AG09309 (cell line): ENCODE data around the gene FAM168B.
"Not testable (repeated sequence)": the region's sequence is repeated elsewhere in the genome, so short reads cannot be mapped to it uniquely, and the experiment has no call there.

Experiments used
- DNase-seq: peaks from one replicate; pipeline ENCODE4 v3.0.0-alpha.2; 2010; ENCODE audit warnings: low read depth
- H3K4me3 ChIP-seq: 2 replicates; pipeline ENCODE4 v1.5.1; 2011; ENCODE audit warnings: mild to moderate bottlenecking, low read depth, low read length, moderate library complexity; ENCODE audit not compliant: control insufficient read depth
- TF ChIP-seq, protein P1 (sequence below): IDR thresholded peaks from 2 replicates; pipeline ENCODE4 v1.5.1; 2011; ENCODE audit warnings: mild to moderate bottlenecking, low read depth, low read length, inconsistent platforms; ENCODE audit not compliant: insufficient read depth, control insufficient read depth; ENCODE audit errors: missing control alignments

The FAM168B gene

DNA sequence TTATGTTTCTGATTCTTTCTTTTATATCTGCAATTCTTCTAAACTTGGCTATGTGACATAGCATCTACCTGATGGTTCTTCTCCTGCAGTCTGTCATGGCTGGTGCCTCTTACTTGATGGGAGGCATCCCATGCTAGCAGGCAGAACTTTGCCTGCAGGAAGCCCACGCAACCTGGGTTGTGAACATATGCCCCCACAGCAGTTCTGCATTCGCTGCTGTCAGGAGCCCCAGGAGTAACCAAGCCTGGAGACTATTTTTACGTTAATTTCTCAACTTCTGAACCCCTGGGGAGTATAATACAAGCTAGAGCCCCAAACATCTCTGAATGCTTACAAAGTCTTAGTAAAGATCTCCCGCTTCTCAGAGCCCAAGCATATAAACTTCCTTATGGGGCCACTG is 12.1 kb downstream of the FAM168B start:
- H3K4me3 ChIP-seq, result no peak overlapping the region
- no peak for DNase-seq
- TF ChIP-seq, protein P1, sequence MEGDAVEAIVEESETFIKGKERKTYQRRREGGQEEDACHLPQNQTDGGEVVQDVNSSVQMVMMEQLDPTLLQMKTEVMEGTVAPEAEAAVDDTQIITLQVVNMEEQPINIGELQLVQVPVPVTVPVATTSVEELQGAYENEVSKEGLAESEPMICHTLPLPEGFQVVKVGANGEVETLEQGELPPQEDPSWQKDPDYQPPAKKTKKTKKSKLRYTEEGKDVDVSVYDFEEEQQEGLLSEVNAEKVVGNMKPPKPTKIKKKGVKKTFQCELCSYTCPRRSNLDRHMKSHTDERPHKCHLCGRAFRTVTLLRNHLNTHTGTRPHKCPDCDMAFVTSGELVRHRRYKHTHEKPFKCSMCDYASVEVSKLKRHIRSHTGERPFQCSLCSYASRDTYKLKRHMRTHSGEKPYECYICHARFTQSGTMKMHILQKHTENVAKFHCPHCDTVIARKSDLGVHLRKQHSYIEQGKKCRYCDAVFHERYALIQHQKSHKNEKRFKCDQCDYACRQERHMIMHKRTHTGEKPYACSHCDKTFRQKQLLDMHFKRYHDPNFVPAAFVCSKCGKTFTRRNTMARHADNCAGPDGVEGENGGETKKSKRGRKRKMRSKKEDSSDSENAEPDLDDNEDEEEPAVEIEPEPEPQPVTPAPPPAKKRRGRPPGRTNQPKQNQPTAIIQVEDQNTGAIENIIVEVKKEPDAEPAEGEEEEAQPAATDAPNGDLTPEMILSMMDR, result no peak

DNA sequence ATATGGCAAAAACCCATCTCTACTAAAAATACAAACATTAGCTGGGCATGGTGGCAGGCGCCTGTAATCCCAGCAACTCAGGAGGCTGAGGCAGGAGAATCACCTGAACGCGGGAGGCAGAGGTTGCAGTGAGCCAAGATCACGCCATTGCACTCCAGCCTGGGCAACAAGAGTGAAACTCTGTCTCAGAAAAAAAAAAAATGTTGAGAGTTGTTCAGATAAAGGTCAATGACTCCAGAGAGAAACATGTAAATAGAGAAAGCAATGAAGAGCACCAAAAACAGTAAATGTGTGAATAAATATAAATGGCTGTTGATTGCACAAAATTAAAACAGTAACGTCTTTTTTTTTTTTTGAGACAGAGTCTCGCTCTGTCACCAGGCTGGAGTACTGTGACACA is 13.3 kb downstream of the FAM168B start:
- not testable (repeated sequence) for H3K4me3 ChIP-seq, DNase-seq

DNA sequence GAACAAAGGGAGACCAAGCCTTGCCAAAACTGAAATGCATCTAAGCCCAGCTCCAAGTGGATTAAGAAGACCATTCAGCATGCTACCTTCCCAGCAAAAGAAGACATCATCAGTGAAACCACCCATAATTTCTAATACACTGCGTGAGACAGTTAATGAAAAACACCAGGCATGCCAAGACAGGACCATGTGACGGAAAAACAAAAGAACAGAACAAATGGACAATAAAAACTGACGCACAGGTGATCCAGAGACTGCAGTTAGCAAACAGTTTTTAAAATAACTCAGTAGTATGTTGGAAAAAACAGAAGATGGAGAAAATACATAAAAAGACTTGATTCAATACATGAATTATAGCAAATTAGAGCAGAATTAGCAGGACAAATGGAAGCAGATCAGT is 15.3 kb downstream of the FAM168B start:
- no peak overlapping the region for H3K4me3 ChIP-seq
- TF ChIP-seq, protein P1, result no peak
- DNase-seq, result no peak

DNA sequence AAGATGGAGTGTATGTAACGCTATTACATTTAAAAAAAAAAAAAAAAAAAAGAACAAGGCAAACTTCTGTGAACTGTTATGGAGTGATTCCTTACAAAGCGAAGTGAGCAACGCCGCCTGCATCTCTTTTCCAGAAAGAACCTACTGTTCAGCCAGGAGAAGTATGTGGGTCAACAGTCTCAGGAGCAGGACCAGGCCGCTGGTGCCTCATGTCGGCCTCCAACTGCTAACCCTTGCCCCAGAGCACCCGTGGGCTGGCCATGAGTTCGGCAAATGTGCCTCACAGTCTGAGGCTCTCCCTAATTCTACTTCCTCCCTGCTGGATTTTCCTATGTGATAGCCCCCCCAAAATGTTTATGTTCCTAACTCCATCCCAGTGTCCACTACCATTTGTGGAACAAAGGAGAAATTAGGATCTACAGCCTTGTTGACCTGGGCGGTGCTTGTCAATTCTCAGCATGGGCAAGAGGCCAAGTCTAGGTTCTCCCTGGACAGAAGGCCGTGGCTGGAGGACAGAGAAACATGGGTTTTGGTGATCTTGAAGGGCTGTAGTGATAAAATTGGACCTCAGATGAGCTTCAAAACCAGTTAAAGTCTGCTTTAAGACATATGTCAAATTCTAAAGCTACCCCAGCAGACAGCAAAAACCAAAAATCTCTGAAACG is 15.9 kb downstream of the FAM168B start:
- no peak overlapping the region for H3K4me3 ChIP-seq
- TF ChIP-seq, protein P1, result no peak
- DNase-seq, result no peak

DNA sequence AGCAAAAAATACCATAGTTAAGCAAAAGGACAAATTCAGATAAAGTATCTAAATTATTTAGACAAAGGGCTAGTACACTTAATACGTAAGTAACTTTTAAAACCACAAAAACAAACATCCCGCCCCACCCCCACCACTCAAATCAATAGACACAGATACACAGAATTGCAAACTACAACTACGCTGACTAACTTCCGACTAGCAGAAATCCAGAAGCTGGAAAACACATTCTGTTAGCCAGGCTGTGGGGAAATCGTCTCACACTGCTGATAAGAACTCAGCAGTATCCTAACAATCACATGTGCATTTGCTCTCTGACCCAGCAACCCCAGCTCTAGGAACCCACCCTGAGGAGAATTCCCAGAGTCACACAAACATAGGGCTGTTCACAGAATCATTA is 16.6 kb downstream of the FAM168B start:
- TF ChIP-seq, protein P1, result no peak
- no peak overlapping the region for H3K4me3 ChIP-seq

DNA sequence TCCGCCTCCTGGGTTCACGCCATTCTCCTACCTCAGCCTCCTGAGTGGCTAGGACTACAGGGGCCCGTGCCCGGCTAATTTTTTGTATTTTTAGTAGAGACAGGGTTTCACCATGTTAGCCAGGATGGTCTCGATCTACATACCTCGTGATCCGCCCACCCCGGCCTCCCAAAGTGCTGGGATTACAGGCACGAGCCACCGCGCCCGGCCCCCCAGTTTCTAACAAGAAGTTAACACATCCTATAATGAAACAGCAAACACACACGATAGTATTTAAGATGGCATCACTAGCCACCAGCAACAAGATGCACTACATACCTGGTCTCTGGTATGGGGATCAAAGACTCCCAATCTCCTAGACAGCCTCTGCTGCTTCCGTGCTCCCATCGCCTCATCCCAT is 17.7 kb downstream of the FAM168B start:
- DNase-seq, H3K4me3 ChIP-seq: not testable (repeated sequence)

More for the DNA sequence above, 16.6 kb downstream of the FAM168B start:
- no peak for DNase-seq

DNA sequence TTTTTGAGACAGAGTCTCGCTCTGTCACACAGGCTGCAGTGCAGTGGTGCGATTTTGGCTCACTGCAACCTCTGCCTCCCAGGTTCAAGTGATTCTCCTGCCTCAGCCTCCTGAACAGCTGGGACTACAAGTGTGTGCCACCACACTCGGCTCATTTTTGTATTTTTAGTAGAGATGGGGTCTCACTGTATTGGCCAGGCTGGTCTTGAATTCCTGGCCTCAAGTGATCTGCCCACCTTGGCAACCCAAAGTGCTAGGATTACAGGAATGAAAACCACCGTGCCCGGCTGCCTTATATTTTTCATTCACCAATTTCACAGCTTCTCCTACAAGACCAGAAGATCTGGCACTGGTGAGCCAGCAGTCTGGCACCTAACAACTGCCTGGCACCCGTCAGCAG is 25.1 kb downstream of the FAM168B start:
- not testable (repeated sequence) for DNase-seq, H3K4me3 ChIP-seq

DNA sequence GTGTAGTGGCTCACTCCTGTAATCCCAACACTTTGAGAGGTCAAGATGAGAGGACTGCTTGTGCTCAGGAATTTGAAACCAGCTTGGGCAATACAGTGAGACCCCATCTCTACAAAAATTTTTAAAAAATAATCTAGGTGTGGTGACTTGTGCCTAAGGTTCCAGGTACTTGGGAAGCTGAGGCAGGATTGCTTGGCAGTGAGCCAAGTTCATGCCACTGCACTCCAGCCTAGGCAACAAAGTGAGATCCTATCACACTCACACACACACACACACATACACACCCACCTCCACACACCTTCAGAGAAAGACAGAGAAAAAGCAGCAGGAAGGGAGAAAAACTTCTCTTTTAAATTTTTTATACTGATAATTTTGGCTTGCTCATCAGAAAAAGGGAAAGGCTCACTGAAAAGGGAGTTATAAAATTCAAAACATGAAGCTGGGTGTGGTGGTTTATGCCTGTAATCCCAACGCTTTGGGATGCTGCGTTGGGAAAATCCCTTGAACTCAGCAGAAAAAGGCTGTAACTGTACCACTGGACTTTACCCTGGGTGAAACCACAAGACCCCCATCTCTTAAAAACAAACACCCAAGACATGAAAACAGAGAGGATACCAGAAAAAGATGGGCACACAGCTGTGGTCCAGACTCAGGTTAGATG is 25.7 kb downstream of the FAM168B start:
- H3K4me3 ChIP-seq, result no peak overlapping the region
- TF ChIP-seq, protein P1, result no peak
- no peak for DNase-seq
